Measurements from ENCODE around the gene CLEC16A.
A peak's percentile ranks its signal among the peaks of the same experiment; 100 is the strongest.

The CLEC16A gene, protein sequence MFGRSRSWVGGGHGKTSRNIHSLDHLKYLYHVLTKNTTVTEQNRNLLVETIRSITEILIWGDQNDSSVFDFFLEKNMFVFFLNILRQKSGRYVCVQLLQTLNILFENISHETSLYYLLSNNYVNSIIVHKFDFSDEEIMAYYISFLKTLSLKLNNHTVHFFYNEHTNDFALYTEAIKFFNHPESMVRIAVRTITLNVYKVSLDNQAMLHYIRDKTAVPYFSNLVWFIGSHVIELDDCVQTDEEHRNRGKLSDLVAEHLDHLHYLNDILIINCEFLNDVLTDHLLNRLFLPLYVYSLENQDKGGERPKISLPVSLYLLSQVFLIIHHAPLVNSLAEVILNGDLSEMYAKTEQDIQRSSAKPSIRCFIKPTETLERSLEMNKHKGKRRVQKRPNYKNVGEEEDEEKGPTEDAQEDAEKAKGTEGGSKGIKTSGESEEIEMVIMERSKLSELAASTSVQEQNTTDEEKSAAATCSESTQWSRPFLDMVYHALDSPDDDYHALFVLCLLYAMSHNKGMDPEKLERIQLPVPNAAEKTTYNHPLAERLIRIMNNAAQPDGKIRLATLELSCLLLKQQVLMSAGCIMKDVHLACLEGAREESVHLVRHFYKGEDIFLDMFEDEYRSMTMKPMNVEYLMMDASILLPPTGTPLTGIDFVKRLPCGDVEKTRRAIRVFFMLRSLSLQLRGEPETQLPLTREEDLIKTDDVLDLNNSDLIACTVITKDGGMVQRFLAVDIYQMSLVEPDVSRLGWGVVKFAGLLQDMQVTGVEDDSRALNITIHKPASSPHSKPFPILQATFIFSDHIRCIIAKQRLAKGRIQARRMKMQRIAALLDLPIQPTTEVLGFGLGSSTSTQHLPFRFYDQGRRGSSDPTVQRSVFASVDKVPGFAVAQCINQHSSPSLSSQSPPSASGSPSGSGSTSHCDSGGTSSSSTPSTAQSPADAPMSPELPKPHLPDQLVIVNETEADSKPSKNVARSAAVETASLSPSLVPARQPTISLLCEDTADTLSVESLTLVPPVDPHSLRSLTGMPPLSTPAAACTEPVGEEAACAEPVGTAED

DNA sequence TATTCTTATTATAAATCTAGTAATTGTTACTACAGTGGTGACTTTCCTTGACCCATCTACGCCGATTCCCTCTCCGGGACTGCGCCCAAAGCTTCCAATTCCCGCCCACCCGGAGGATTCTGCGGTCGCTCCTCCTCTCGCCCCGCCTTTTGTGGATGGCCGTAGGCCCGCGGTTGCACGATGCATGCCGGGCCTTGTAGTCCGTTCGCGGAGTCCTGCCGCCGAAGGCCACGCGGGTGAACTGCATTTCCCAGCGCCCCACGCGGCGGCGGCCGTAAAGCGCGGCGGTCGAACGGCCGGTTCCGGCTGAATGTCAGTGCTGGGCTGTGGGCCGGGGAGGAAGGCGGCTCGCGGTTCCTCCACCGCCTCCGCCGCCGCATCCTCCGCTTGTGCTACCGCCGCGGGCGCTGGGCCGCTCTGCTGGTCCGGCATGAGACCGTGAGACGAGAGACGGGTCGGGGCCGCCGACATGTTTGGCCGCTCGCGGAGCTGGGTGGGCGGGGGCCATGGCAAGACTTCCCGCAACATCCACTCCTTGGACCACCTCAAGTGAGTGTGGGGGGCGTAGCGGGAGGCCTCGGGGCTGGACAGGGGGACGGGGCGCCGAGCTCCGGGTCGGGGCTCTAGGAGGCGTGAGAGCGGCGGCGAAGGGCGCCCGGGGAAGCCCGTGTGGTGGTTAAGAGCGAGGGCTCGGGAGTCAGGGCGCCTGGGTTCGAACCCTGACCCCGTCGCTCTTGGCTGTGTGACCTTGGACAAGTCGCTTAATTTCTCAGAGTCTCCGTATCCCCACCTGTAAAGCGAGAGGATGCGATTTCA lies at the start of gene CLEC16A:
Gene CLEC16A (plus strand): TSS at position 316 of the 816 bp plus-strand sequence. CDS start 154 bp downstream, at position 470.
- peak; percentile 94 for FAIRE-seq

DNA sequence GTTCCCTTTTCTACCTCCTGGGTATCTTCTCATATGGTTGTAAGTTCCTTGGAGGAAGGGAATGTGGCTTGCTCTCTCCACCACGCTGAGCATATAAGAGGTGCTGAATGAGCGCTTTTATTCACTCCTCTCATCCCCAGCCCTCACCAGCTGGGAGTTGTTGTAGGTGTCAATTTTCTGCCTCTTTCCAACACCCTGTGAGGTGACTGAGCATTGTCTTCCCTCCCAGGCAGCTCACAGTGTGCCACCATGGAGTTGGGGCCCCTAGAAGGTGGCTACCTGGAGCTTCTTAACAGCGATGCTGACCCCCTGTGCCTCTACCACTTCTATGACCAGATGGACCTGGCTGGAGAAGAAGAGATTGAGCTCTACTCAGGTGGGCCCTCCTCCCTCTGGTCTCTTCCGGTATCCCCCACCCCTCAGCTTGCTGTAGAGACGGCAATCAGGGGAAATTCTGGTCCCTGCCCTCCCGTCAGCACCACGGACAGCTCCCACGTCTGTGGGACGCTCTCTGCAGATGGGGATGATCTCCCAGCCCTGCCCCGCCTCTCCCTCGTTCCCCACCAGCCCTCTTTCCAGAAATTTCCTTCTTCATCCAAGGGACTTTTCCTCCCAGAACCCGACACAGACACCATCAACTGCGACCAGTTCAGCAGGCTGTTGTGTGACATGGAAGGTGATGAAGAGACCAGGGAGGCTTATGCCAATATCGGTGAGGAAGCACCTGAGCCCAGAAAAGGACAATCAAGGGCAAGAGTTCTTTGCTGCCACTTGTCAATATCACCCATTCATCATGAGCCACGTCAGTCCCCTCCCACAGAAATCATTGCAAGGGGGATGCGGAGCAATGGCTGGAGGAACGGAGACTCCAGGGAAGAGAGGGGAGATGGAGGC lies 49.1 kb upstream of the CLEC16A start:
- no peak for FAIRE-seq

DNA sequence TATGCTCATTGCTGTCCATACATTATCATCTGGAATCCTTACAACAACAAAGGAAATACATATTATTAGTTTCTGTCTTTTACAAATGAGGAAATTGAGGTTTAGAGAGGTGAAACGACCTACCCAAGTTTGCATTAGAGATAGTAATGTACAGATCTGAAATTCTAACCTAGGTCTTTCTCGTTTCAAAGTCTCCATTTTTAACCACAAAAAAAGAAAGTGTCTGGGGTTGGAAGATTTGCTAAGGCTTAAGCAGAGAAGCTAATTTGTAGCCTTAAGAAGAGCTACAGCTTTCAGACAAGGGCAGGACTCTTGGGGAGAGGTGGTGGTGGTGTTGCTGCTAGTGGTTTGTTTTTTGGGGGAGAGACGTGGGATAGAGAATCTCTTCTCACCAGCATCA lies 48.2 kb upstream of the CLEC16A start:
- no peak for FAIRE-seq

DNA sequence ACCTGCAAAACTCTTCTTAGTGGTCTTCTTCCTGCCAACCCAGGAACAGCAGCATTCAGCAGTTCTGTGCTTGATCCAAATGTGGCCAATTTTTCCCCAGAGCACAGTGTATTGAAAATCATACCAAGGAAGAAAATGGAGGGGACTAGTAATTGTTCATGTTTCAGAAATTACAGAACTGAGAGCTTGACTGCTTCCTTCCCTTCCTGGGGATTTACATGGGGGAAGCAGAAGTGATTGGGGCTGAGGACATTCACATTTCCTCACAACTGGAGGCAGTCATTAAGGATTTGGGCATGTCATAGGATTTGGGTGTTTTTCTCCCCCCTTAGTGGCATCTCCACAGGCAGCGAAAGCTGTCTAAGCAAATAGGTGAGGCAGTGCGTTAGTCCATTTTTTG lies 47.6 kb upstream of the CLEC16A start:
- no peak for FAIRE-seq

DNA sequence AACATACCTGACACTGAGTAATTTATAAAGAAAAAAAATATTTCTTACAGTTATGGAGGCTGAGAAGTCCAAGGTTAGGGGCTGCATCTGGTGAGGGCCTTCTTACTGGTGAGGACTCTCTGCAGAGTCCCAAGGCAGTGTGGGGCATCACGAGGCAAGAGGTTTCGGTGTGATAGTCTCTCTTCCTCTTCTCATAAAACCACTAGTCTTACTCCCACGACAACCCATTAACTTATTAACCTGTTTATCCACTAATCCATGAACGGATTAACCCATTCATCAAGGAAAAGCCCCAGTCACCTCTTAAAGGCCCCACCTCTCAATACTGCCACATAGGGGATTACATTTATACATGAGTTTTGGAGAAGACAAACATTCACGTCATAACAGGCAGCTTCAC lies 47.2 kb upstream of the CLEC16A start:
- FAIRE-seq = no peak

DNA sequence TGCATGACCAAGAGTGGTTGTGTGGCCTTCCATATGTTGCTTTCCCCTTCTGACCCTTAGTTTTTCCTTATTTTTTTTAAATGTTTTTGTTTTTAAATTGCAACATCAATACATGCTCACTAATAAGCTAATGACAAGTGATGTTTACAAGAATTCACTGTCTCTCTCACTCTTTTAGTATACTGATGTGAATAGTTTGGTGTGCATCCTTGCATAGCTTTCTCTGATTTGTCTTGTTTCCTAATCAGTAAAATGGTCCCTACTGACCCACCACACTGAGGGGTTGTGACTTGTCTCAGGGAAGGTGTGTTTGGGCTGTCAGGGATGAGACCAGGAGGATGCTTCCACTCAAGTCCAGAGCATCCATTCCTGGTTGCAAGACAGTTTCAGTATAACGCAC lies 41.4 kb upstream of the CLEC16A start:
- FAIRE-seq = no peak

DNA sequence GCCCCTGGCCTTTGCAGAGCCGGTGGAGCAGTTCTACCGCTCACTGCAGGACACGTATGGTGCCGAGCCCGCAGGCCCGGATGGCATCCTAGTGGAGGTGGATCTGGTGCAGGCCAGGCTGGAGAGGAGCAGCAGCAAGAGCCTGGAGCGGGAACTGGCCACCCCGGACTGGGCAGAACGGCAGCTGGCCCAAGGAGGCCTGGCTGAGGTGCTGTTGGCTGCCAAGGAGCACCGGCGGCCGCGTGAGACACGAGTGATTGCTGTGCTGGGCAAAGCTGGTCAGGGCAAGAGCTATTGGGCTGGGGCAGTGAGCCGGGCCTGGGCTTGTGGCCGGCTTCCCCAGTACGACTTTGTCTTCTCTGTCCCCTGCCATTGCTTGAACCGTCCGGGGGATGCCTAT lies 37.9 kb upstream of the CLEC16A start:
- no peak for FAIRE-seq

DNA sequence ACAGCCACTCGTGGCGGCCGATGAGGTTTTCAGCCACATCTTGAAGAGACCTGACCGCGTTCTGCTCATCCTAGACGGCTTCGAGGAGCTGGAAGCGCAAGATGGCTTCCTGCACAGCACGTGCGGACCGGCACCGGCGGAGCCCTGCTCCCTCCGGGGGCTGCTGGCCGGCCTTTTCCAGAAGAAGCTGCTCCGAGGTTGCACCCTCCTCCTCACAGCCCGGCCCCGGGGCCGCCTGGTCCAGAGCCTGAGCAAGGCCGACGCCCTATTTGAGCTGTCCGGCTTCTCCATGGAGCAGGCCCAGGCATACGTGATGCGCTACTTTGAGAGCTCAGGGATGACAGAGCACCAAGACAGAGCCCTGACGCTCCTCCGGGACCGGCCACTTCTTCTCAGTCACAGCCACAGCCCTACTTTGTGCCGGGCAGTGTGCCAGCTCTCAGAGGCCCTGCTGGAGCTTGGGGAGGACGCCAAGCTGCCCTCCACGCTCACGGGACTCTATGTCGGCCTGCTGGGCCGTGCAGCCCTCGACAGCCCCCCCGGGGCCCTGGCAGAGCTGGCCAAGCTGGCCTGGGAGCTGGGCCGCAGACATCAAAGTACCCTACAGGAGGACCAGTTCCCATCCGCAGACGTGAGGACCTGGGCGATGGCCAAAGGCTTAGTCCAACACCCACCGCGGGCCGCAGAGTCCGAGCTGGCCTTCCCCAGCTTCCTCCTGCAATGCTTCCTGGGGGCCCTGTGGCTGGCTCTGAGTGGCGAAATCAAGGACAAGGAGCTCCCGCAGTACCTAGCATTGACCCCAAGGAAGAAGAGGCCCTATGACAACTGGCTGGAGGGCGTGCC lies 37.2 kb upstream of the CLEC16A start:
- FAIRE-seq = no peak

DNA sequence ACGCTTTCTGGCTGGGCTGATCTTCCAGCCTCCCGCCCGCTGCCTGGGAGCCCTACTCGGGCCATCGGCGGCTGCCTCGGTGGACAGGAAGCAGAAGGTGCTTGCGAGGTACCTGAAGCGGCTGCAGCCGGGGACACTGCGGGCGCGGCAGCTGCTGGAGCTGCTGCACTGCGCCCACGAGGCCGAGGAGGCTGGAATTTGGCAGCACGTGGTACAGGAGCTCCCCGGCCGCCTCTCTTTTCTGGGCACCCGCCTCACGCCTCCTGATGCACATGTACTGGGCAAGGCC lies 36.7 kb upstream of the CLEC16A start:
- no peak for FAIRE-seq

DNA sequence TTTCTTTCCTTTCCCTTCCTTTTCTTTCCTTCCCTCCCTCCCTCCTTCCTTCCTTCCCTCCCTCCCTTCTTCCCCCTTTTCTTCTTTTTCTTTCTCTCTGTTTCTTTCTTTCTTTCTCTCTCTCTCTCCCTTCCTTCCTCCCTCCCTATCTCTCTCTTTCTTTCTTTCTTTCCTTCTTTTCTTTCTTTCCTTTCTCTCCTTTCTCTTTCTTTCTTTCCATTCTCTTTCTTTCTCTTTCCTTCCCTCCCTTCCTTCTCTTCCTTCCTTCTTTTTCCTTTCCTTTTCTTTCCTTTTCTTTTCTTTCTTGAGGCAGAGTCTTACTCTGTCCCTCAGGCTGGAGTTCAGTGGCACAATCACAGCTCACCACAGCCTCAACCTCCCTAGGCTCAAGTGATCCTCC lies 33.1 kb upstream of the CLEC16A start:
- FAIRE-seq = no peak

DNA sequence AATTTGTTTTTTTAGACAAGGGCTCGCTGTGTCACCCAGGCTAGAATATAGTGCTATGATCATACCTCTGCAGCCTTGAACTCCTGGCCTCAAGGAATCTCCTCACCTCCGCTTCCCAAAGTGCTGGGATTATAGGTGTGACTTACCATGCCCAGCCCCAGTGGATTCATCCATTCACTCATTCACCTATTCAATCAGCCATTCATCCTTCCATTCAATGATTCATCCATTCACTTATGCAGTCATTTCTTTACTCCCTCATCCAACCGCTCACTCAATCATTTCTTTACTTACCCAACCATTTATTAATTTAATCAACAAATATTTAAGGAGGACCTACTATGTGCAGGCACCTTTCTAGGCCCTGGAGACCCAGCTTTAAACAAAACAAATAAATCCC lies 27.8 kb upstream of the CLEC16A start:
- FAIRE-seq = no peak

DNA sequence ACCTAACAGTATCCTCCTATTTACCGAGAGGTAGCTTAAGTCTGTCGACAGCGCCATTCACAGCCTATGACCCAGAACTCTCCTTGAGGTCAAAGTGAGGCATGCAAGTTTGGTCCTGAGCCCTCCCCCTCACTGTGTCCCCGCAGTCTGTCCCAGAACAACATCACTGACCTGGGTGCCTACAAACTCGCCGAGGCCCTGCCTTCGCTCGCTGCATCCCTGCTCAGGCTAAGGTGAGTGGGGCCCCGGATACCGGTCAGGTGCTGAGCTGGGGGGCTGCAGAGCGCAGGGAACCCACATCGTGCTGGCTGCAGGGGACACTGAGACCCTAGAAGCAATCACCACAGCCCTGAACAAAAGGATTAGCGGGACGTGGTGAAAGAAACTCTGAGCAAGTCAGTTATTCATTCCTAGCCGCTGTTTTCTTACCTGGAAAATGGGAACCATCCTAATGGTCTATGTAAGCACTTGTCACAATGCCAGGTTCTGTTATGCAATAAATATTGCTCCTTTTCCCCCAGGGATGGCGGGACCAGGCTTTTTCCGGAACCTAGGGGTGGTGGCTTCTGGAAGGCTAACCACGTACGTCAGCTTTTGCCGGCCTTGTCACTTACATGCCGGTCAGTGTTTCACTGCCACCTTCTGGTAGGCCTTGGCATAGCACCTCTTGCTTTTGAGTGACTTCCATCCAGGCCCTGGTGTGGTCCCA lies 25.9 kb upstream of the CLEC16A start:
- FAIRE-seq = peak; percentile 51

DNA sequence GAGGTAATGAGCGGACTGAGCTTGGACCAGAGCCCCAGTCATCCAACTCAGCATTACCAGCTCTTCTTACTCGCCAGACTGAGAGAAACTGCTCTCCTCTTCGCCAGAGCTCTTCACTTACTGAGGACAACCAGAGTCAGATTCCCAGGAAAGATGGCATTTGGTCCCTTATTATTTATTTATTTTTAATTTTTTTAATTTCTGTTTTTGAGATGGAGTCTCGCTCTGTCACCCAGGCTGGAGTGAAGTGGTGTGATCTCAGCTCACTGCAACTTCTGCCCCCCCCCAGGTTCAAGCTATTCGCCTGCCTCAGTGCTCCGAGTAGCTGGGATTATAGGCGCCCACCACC lies 25.4 kb upstream of the CLEC16A start:
- FAIRE-seq = no peak

DNA sequence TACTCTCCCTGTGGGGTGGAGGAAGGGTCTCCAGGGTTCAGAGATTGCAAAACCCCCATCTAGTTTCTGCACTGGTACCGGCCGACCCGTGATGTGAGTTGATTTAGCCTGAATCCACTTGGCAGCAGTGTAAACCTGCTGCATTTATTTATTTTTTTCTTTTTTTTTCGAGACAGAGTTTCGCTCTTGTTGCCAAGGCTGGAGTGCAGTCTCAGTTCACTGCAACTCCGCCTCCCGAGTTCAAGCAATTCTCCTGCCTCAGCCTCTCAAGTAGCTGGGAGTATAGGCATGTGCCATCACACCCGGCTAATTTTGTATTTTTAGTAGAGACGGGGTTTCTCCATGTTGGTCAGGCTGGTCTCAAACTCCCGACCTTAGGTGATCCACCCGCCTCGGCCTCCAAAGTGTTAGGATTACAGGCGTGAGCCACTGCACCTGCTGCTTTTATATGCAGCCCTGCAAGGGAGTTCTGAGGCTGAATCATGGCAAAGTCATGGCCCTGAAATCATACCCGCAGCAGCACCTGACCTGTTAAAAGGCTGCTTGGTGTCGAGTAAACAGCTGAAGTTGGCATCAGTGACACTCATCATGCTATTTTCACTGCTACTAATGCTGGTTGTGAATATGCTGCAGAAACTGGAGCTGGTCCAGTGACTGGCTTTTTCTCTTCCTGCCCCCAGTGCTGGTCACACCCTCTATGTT lies 23.5 kb upstream of the CLEC16A start:
- FAIRE-seq = no peak

DNA sequence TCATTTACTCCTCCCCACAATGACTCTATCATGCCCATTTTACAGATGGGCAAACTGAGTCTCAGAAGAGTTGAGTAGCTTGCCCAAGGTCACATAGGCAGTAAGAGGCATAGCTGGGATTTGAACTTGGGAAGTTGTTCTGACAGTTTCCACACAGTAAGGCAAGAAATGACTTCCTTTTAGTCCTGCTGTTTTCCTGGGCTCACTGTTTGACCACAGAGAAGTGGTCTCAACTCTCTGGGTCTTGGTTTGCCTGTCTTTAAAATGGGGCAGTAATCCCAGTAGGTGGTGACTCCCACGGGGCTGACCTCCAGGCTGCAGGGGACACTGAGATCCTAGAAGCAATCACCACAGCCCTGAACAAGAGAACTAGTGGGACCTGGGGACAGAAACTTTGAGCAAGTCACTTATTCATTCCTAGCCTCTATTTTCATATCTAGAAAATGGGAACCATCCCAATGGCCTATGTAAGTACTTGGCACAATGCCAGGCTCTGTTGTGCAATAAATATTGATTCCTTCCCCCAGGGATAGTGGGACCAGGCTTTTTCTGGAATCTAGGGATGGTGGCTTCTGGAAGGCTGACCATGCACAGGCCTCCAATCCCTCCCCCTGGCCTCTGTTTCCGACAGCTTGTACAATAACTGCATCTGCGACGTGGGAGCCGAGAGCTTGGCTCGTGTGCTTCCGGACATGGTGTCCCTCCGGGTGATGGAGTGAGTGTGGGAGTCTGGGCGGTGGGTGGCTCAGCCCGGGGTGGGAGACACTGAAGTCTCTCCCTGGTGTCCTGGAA lies 22.6 kb upstream of the CLEC16A start:
- FAIRE-seq = no peak

DNA sequence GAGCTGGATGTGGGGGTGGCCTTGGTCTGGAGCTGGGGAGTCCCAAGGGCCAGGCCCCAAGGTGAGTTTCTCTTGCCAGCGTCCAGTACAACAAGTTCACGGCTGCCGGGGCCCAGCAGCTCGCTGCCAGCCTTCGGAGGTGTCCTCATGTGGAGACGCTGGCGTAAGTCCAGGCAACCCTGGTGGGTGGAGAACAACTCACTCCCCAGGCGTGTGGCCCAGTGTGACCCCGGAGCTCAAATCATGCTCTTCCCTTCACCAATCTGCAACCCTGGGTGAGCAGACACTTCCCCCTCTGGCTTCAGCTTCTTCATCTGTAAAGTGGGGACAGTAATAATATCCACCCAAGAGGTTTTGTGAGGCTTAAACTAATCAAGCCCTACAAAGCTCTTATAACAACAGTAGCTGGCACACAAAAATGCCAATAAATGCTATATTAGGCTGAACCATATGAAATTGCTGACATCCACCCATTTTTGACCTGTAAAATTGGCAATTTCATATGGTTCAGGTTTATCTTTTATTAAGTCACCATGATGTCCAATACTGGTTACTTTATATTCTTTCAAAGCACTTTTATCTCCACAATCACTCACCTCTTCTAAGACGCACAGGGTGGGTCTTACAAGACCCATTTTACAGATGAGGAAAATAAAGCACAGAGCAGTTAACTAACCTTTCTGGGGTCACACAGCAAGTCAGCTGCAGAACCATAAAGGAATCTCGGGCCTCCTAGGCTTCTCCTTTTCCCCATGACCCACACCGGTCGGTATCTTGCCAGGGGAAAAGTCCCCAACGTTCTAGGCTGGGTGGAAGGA lies 21.8 kb upstream of the CLEC16A start:
- FAIRE-seq = no peak

DNA sequence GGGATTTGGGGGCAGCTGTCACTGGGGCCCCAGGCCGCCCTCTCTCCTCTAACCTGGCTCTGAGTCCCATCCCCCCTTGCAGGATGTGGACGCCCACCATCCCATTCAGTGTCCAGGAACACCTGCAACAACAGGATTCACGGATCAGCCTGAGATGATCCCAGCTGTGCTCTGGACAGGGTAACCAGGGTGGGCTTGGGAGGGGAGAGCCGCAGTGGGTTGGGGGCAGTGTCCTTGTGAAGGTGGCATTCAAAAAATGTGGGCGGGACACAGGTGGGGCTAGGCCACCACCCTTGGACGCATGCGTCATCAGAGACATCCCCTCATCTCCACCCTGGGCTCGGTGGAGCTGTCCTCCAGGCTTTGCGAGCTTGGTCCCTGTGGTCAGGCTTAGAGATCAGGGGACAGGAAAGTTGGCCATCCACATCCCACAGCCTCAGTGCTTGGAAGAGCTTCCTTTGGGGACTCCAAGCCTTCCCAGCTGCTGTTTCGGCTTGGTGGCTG lies 21.2 kb upstream of the CLEC16A start:
- FAIRE-seq = no peak

All from G401.6 (cell line).